CD4-positive, alpha-beta T cell (primary cell): ENCODE measurements around the gene CWC25. TPM values are rescaled to one million over a fixed set of nuclear protein-coding genes. Genes with fewer than 3 reads are reported as not detected.
A peak's percentile ranks its signal among the peaks of the same experiment; 100 is the strongest.

Experiments
- ATAC-seq: fragments of 200-7000 bp; cut with Tn5 transposase; one replicate; pipeline ENCODE4 v1.10.0; 2022; ENCODE audit warnings: mild to moderate bottlenecking; ENCODE audit not compliant: poor library complexity
- CTCF ChIA-PET: fragments of 350-600 bp; sonication (Branson Sonifier 250); formaldehyde crosslinking; loops from one replicate; lab custom pipeline; 2021; ENCODE audit warnings: antibody characterized with exemption, inconsistent platforms; lab: Charles Lee
- POLR2A ChIA-PET: fragments of 350-600 bp; sonication (Branson Sonifier 250); formaldehyde crosslinking; loops from one replicate; lab custom pipeline; 2021; ENCODE audit warnings: antibody characterized with exemption, inconsistent platforms; lab: Charles Lee
- DNase-seq, 14 experiments: peaks; one replicate each; pipeline ENCODE4 v3.0.0-alpha.2; 2013 to 2020; ENCODE audit warnings: mixed read lengths in 2 of 14
- H3K27ac ChIP-seq, 2 donors: one replicate each; pipeline versions ENCODE4 v1.5.1 to v1.7.0; 2013; ENCODE audit warnings: low read length in 2 of 2, low read depth in 1 of 2, mild to moderate bottlenecking in 1 of 2
- H3K27me3 ChIP-seq, 2 experiments: 1 replicate in 1 of 2; 2 replicates in 1 of 2; pipeline versions ENCODE4 v1.6.1 to v1.7.0; 2013; ENCODE audit warnings: low read length in 2 of 2, control low read depth in 1 of 2, mild to moderate bottlenecking in 1 of 2, moderate library complexity in 1 of 2; ENCODE audit not compliant: insufficient read depth in 2 of 2, control insufficient read depth in 1 of 2
- H3K36me3 ChIP-seq: one replicate; pipeline ENCODE4 v1.6.1; 2013; ENCODE audit warnings: low read length, control low read depth; ENCODE audit not compliant: insufficient read depth
- H3K4me1 ChIP-seq: one replicate; pipeline ENCODE4 v1.6.1; 2013; ENCODE audit warnings: low read length, control low read depth; ENCODE audit not compliant: insufficient read depth
- H3K4me3 ChIP-seq: one replicate; pipeline ENCODE4 v1.5.1; 2013; ENCODE audit warnings: mild to moderate bottlenecking, low read length, moderate library complexity
- H3K9me3 ChIP-seq, 2 experiments: 1 replicate in 1 of 2; 2 replicates in 1 of 2; pipeline versions ENCODE4 v1.6.1 to v1.7.0; 2013; ENCODE audit warnings: low read length in 2 of 2, mild to moderate bottlenecking in 2 of 2, control low read depth in 1 of 2, moderate library complexity in 1 of 2; ENCODE audit not compliant: control insufficient read depth in 1 of 2, insufficient read depth in 1 of 2
- H3K27ac Mint-ChIP-seq: one replicate; pipeline ENCODE4 v1.8.0; 2020; ENCODE audit warnings: mixed read lengths
- H3K27me3 Mint-ChIP-seq: one replicate; pipeline ENCODE4 v1.8.0; 2021; ENCODE audit warnings: mixed read lengths
- H3K36me3 Mint-ChIP-seq: one replicate; pipeline ENCODE4 v1.8.0; 2021; ENCODE audit warnings: low read depth, mixed read lengths
- H3K4me1 Mint-ChIP-seq: one replicate; pipeline ENCODE4 v1.8.0; 2021; ENCODE audit warnings: low read depth, mixed read lengths
- H3K4me3 Mint-ChIP-seq: one replicate; pipeline ENCODE4 v1.8.0; 2020; ENCODE audit warnings: mild to moderate bottlenecking, mixed read lengths
- H3K9me3 Mint-ChIP-seq: one replicate; pipeline ENCODE4 v1.8.0; 2020; ENCODE audit warnings: mixed read lengths
- intact Hi-C, 2 experiments: fragments of 100-400 bp; cut with DNase I in 1 of 2; cut with micrococcal nuclease in 1 of 2; formaldehyde crosslinking; loops; one replicate each; pipeline versions ENCODE4 v1.15.1 to v1.9.0; 2023 to 2025; cut with DNase I, micrococcal nuclease
- total RNA-seq, 174 experiments: library from RNA in 2 of 174; stranded (reverse) in 2 of 174; gene quantifications; one replicate each; pipeline ENCODE4 v1.2.3 and lab custom pipeline; 2021 to 2026
- TF ChIP-seq, protein P1 (sequence below): fragments of 200-600 bp; IDR thresholded peaks from one replicate; pipeline ENCODE4 v1.8.0; 2022; ENCODE audit warnings: antibody characterized with exemption, mild to moderate bottlenecking

Gene CWC25
- total RNA-seq, 2 experiments from 2014 or later, result 63.0 to 63.3 TPM

DNA sequence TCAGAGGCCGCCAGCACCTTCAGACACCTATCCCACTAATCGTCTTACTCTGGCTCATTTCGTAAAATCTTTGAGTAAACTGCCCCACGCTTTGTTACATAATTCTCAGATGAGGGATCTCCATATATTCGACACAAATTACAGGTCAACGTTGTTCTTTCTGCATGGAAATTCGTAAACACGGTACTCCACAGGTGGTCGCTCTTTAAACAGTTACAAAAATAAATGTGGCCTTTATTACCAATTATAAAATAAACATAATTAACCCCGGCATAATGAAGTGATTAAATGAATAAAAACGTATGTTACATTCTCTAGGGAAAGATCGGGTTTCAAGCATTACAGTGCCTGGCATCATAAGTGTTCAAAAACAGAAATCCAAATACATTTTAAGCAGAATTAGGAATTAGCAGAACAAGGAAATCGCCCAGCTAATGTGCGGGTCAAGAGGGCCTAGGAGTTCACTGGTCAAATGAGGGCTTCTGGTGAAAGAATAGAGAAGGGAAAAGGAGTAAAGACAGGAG, 24.8 kb downstream of the CWC25 start:
- no peaks in the 10 kb centered on the region for H3K9me3 ChIP-seq
- H3K36me3 Mint-ChIP-seq, result peaks cover 63% of the 10 kb centered on the region
- peak overlapping the region; percentile 85 for H3K27ac Mint-ChIP-seq

DNA sequence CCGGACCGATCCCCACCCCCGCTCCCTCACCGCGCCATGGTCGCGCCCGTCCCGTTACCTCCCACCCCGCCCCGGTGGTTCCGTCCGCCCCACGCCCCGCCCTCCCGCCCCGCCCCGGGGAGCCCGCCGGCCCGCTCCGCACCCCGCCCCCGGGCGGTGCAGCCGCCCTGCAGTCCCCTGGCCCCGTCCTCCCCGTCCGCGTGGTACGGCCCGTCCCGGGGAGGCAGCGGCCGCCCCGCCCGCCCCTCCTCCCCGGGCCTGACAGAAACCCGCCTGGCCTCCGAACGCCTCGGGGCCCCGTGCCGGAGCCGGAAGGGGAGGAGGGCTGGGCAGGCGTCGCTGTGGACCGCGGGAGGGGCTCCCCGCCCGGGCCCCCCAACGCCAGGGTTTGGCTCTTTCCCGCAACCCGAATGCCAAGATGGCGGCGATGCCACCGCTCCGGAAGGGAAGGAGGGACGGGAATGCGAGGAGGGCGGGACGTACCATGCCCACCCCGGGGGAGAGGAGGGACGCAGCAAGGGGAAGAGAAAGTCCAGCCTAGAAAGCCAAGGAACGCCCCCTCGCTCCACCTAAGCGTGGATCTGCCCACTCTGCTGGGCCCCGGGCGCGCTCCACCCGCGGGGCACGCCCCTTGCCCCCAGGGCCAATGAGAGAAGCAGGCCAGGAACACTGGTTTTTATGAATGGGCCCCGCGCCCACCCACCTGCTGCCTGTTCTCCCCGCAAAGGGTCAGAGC, 25.5 kb downstream of the CWC25 start, which contains the start of gene PIP4K2B:
Gene PIP4K2B (minus strand): TSS at position 56 of the 736 bp plus-strand sequence. CDS start 132 bp downstream, outside the sequence.
- Histone ChIP-seq H3K27me3 (no peaks in the 10 kb centered on the region), H3K4me1 (peaks cover 26% of the 10 kb centered on the region), H3K4me3 (peak within 1 kb of the TSS; percentile 65), H3K27ac (peak within 1 kb of the TSS; percentile 48 to 77), H3K36me3 (peaks cover 32% of the 10 kb centered on the region), H3K9me3 (no peaks in the 10 kb centered on the region)
- H3K9me3 Mint-ChIP-seq, result no peaks in the 10 kb centered on the region
- no peaks in the 10 kb centered on the region for H3K27me3 Mint-ChIP-seq
- ATAC-seq, result peak; percentile 69
- peaks cover 44% of the 10 kb centered on the region for H3K4me1 Mint-ChIP-seq
- POLR2A ChIA-PET, result interaction anchor here (0.6 to 2.9 kb wide), 10 partner anchors 12 to 1181 kb away, joined by 3 to 14 read pairs (median 4); partner anchors contain the start of genes CWC25, MLLT6, PLXDC1 and PSMD3
- H3K27ac Mint-ChIP-seq, result peak within 1 kb of the TSS; percentile 90
- peak; percentile 66 to 93 (median 77) for DNase-seq
- intact Hi-C loops, result loop anchor here in 1 of 2 experiments (1.0 to 10.0 kb wide), 5 partner anchors 26 to 605 kb away; partner anchors contain the start of genes CISD3, CWC25, FBXL20 and PSMB3
- TF ChIP-seq, protein P1, sequence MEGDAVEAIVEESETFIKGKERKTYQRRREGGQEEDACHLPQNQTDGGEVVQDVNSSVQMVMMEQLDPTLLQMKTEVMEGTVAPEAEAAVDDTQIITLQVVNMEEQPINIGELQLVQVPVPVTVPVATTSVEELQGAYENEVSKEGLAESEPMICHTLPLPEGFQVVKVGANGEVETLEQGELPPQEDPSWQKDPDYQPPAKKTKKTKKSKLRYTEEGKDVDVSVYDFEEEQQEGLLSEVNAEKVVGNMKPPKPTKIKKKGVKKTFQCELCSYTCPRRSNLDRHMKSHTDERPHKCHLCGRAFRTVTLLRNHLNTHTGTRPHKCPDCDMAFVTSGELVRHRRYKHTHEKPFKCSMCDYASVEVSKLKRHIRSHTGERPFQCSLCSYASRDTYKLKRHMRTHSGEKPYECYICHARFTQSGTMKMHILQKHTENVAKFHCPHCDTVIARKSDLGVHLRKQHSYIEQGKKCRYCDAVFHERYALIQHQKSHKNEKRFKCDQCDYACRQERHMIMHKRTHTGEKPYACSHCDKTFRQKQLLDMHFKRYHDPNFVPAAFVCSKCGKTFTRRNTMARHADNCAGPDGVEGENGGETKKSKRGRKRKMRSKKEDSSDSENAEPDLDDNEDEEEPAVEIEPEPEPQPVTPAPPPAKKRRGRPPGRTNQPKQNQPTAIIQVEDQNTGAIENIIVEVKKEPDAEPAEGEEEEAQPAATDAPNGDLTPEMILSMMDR, result no peak
- peaks cover 64% of the 10 kb centered on the region for H3K36me3 Mint-ChIP-seq
- H3K4me3 Mint-ChIP-seq, result peak within 1 kb of the TSS; percentile 92
- CTCF ChIA-PET, result no interaction called here

More for the DNA sequence above, 24.8 kb downstream of the CWC25 start:
- Mint-ChIP-seq H3K27me3 (no peaks in the 10 kb centered on the region), H3K9me3 (no peaks in the 10 kb centered on the region), H3K4me1 (peaks cover 42% of the 10 kb centered on the region), H3K4me3 (peak overlapping the region; percentile 85)
- TF ChIP-seq, protein P1, result no peak
- DNase-seq (no peak), ATAC-seq (no peak)
- Histone ChIP-seq H3K27me3 (no peaks in the 10 kb centered on the region), H3K36me3 (peaks cover 37% of the 10 kb centered on the region), H3K27ac (peak overlapping the region; percentile 48 to 77), H3K4me1 (peaks cover 26% of the 10 kb centered on the region), H3K4me3 (peak overlapping the region; percentile 65)
- ChIA-PET CTCF (no interaction called here), POLR2A (interaction anchor here (2.0 to 2.9 kb wide), 2 partner anchors 25 to 53 kb away, joined by 9 to 14 read pairs; partner anchors contain the start of genes CWC25 and RPL23)
- intact Hi-C loops, result loop anchor here in 1 of 2 experiments (2.0 to 10.0 kb wide), 2 partner anchors 69 to 605 kb away; partner anchors contain the start of genes CISD3 and FBXL20
